HUES48 (cell line): Measurements from ENCODE around the gene SEPTIN5.
"Not testable (repeated sequence)": the region's sequence is repeated elsewhere in the genome, so short reads cannot be mapped to it uniquely, and the experiment has no call there.

Experiments used
- H3K27ac ChIP-seq: one replicate; pipeline ENCODE4 v1.7.0; 2013; ENCODE audit warnings: low read depth, low read length, inconsistent platforms
- H3K27me3 ChIP-seq: 2 replicates; pipeline ENCODE4 v1.6.1; 2013; ENCODE audit warnings: mild to moderate bottlenecking, low read length; ENCODE audit not compliant: control insufficient read depth, insufficient read depth
- H3K36me3 ChIP-seq: 2 replicates; pipeline ENCODE4 v1.6.1; 2013; ENCODE audit warnings: low read length; ENCODE audit not compliant: control insufficient read depth, insufficient read depth
- H3K4me1 ChIP-seq: 2 replicates; pipeline ENCODE4 v1.6.1; 2013; ENCODE audit warnings: mild to moderate bottlenecking, low read length; ENCODE audit not compliant: control insufficient read depth, insufficient read depth
- H3K4me3 ChIP-seq: 2 replicates; pipeline ENCODE4 v1.5.1; 2013; ENCODE audit warnings: mild to moderate bottlenecking, low read depth, low read length
- H3K9ac ChIP-seq: 2 replicates; pipeline ENCODE4 v1.6.1; 2013; ENCODE audit warnings: mild to moderate bottlenecking, low read depth, low read length, moderate library complexity
- H3K9me3 ChIP-seq: 2 replicates; pipeline ENCODE4 v1.6.1; 2013; ENCODE audit warnings: low read length; ENCODE audit not compliant: control insufficient read depth, insufficient read depth

The SEPTIN5 gene

DNA sequence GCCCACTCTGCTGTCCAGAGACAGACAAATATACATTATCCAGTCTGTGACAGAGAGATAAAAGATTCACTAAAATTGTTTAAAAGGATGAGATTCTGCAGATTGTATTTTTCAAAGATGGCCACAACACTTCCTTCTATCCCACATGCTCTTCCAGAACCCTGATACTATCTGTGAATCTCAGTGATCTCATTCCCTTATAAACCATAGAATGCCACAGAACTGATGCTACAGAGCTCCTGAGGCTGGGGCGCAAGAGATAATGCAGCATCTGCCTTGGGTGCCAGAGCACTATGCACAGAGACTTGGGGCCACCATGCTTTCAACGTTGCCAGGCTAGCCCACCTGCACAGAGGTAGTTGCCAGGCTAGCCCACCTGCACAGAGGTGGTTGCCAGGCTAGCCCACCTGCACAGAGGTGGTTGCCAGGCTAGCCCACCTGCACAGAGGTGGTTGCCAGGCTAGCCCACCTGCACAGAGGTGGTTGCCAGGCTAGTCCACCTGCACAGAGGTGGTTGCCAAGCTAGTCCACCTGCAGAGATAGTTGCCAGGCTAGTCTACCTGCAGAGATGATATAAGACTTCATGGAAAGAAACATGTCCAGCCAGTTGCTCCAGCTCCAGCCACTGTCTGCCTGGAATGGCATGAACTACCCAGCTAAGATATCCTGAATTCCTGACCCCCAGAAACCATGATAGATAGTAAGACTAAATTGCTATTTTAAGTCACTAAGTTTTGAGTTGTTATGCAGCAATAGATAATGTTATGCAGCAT is 17.6 kb upstream of the SEPTIN5 start:
- Histone ChIP-seq H3K27ac (no peak overlapping the region), H3K4me3 (no peak overlapping the region), H3K27me3 (no peaks in the 10 kb centered on the region), H3K9ac (no peak overlapping the region), H3K9me3 (no peaks in the 10 kb centered on the region), H3K4me1 (peaks cover 6% of the 10 kb centered on the region; the same call in 1 of the 2 replicates), H3K36me3 (no peaks in the 10 kb centered on the region)

DNA sequence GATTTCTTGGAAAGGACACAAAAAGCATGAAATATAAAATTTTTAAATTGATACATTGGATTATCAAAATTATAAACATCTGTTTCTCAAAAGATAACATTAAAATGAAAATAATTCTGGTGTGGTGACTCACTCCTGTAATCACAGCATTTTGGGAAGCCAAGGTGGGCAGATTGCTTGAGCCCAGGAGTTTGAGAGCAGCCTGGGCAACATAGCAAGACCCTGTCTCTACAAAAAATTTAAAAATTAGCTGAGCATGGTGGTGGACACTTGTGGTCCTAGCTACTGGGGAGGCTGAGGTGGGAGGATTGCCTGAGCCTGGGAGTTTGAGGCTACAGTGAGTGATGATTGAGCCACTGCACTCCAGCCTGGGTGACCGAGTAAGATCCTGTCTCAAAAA is 16.4 kb upstream of the SEPTIN5 start:
- H3K27ac ChIP-seq, H3K36me3 ChIP-seq, H3K27me3 ChIP-seq, H3K4me3 ChIP-seq, H3K9me3 ChIP-seq, H3K4me1 ChIP-seq, H3K9ac ChIP-seq: not testable (repeated sequence)

DNA sequence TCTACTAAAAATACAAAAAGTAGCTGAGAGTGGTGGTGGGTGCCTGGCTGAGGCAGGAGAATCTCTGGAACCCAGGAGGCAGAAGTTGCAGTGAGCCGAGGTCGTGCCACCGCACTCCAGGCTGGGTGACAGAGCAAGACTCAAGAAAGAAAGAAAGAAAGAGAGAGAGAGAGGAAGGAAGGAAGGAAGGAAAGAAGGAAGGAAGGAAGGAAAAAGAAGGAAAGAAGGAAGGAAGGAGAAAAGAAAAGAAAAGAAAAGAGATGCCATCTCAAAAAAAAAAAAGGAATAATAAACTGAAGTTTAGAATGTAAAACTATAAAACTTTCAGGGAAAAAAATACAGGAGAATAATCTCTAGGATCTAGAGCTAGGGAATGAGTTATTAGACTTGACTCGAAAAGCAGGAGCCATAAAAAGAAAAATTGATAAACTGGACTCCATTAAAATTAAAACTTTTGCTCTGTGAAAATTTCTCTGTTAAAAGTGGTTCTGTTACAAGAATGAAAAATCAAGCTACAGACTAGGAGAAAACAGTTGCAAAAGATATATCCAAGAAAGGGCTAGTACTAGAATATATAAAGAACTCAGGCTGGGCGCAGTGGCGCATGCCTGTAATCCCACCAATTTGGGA is 13.4 kb upstream of the SEPTIN5 start:
- no peak overlapping the region for H3K9ac ChIP-seq
- no peak overlapping the region for H3K4me3 ChIP-seq
- H3K9me3 ChIP-seq = no peaks in the 10 kb centered on the region
- no peaks in the 10 kb centered on the region for H3K27me3 ChIP-seq
- no peaks in the 10 kb centered on the region for H3K36me3 ChIP-seq
- H3K4me1 ChIP-seq = peaks cover 18% of the 10 kb centered on the region
- H3K27ac ChIP-seq = no peak overlapping the region

DNA sequence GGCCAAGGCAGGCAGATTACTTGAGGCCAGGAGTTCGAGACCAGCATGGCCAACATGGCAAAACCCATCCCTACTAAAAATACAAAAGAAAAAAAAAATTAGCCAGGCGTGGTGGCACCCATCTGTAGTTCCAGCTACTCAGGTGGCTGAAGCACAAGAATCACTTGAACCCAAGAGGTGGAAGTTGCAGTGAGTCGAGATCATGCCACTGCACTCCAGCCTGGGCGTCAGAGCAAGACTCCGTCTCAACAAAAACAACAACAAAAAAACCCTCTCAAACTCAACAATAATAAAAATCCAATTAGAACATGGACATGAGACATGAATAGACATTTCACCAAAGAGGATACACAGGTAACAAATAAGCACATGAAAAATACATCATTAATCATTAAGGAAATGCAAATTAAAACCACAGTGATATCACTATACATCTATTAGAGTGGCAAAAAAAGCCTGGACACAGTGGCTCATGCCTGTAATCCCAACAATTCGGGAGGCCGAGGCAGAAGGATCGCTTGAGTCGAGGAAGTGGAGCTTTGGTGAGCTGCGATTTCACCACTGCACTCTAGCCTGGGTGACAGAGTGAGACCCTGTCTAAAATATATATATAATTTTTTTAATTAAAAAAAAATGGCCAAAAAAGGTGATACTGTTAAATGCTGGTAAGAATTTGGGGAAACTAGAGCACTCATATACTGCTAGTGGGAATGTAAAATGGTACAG is 12.7 kb upstream of the SEPTIN5 start:
- Histone ChIP-seq H3K4me1 (peaks cover 18% of the 10 kb centered on the region), H3K9me3 (no peaks in the 10 kb centered on the region), H3K4me3 (no peak overlapping the region), H3K36me3 (no peaks in the 10 kb centered on the region), H3K27ac (no peak overlapping the region), H3K9ac (no peak overlapping the region), H3K27me3 (peaks cover 3% of the 10 kb centered on the region; the same call in 1 of the 2 replicates)

DNA sequence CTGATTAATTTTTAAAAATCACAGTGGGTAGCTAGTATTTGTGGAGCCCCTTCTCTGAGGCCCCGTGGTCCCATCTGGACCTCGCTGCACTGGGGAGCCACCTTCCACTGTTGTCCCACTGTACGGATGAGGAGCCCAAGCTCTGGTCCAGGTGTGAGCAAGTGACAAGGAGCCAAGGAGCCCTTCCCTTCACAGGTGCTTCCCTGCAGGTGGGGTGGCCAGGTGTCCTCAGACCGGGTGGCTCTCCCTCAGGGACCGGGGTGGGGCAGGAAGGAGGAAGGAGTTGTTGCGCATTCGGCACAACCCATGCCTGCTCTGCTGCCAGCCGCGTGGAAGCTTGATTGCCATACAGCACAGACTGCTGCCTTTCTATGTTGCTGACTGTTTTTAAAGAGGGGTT is 10.4 kb upstream of the SEPTIN5 start:
- Histone ChIP-seq H3K27ac (no peak overlapping the region), H3K36me3 (no peaks in the 10 kb centered on the region), H3K4me3 (no peak overlapping the region), H3K9ac (no peak overlapping the region), H3K27me3 (peaks cover 19% of the 10 kb centered on the region), H3K4me1 (peaks cover 18% of the 10 kb centered on the region), H3K9me3 (no peaks in the 10 kb centered on the region)

DNA sequence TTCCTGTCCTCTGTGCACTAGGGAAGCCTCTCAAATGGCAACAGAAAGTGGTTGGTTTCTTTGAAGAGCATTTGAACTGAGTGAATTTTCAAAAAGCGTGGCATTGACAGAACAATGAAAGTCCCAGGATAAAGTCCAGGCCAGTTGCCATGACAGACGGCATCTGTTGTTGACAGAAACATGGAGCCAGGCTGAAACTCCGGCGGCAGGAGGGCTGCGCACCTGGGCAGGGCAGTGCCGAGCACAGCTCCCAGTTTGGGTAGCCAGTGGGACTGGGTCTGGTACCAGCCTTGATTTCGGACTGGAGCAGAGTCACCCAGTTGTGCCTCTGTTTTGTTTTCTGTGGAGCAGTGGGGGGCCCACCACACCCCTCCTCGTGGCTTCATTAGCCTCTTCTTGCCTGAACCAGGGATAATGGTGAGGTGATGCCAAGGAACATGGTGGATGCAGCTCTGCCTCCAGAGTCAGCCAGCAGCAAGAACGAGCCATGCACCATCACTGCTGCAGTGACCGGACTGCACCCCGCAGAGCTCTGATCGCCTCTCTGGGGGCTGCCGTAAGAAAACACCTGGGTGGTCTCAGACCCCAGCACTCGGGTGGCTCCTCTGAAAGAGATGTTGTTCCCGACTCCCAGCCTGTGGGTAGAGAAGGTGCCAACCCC is 9.8 kb upstream of the SEPTIN5 start:
- Histone ChIP-seq H3K9ac (no peak overlapping the region), H3K4me1 (peaks cover 18% of the 10 kb centered on the region), H3K9me3 (no peaks in the 10 kb centered on the region), H3K4me3 (no peak overlapping the region), H3K36me3 (no peaks in the 10 kb centered on the region), H3K27me3 (peaks cover 21% of the 10 kb centered on the region), H3K27ac (no peak overlapping the region)

DNA sequence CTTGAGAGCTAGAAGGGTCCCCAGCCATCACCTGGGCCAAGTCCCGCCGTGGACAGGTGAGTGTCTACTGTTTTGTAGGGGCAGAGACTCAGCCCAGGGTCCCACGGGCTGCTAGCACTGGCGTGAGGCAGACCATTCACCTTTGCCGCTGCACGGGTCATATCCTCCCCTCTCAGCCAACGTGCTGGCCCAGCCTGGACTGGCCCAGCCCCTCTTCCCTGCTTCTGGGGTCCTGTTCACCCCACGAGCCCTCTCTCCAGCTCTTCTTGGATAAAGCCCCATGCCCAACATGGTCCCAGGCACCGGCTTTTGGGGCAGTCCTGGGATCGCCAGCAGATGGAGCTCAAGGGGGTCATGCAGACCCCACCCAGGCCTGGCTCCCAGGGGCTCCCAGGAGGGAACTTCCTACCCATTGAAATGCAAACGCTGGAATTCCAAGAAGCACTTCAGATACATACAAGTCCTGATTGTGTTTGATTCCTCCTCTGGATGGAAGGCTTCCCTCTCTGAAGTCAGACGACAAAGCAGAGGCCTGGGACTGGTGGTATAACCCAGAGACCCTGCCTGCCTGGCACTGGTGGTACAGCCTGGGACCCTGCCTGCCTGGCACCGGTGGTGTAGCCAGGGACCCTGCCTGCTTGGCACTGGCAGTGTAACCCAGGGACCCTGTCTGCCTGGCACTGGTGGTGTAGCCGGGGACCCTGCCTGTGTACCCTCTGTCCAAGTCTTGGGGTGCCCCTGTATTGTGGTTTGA is 8.9 kb upstream of the SEPTIN5 start:
- Histone ChIP-seq H3K27ac (peak overlapping the region; percentile 93), H3K9me3 (no peaks in the 10 kb centered on the region), H3K4me3 (no peak overlapping the region), H3K36me3 (no peaks in the 10 kb centered on the region), H3K4me1 (peaks cover 18% of the 10 kb centered on the region), H3K27me3 (peaks cover 21% of the 10 kb centered on the region), H3K9ac (peak overlapping the region; percentile 44)

DNA sequence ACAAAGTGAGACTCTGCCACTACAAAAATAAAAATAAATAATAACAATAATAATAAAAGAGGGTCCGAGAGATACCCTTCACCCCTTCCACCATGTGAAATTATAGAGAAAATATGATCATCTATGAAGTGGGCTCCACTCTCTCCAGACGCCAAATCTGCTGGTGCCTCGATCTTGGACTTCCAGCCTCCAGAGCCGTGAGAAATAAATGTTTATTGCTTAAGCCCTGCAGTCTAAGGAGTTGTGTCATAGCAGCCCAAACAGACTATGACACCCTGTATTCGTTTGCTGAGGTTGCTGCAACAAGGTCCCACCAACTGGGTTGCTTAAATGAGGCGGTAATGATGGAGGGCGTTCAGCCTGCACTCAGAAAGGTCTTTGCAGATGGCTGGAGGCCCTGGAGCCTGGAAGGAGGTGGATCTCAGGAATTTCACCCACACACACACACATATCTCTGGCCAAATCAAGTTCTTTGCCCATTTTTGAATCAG is 7.6 kb upstream of the SEPTIN5 start:
- no peak overlapping the region for H3K27ac ChIP-seq
- no peaks in the 10 kb centered on the region for H3K9me3 ChIP-seq
- no peaks in the 10 kb centered on the region for H3K36me3 ChIP-seq
- H3K4me1 ChIP-seq = peaks cover 18% of the 10 kb centered on the region
- H3K9ac ChIP-seq = no peak overlapping the region
- H3K27me3 ChIP-seq = peaks cover 22% of the 10 kb centered on the region
- H3K4me3 ChIP-seq = no peak overlapping the region

DNA sequence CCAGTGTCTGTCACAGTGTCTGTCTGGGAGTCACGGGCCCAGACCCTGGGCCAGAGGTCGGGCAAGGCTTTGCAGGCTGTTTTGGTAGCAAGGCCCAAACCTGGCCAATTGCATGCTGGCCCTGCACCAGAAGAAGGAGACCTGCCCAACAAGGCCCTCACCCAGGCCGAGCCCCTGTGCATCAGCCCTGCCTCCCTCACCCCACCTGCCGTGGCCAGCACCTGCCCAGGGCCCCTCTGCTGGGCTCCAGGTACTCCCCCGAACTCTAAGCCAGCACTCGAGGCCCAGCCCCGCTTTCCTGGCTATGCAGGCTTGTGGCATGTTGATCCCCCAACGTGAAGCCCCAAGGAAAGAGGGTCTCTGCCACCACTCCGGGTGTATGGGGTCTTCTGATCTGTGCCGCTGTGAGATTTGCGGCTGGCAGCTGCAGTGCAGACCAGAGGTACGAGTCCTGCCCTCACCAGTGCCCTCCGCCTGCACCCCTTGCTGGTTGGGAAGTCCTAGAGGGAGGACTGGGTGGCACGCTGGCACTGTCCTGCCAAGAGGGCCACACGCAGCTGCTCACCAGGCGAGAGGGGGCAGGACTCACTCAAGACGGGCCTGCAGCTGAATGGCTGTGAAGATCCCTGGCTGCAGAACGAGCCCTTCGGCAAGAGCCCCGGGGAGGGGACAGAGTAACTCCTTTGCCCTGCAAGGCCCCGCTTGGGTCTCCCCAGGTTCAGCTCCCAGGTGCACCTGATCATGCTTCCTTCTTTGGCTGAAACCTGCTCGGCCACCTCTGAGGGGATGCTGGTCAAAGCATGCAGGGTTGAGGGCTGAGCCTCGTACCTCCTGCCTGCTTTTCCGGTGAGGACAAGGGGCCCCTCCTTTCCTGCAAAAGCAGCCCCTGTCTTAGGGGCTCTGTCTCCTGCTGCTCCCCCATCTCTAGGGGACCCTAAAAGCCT is 6.7 kb upstream of the SEPTIN5 start:
- no peak overlapping the region for H3K27ac ChIP-seq
- H3K4me3 ChIP-seq = no peak overlapping the region
- H3K4me1 ChIP-seq = peaks cover 18% of the 10 kb centered on the region
- H3K36me3 ChIP-seq = no peaks in the 10 kb centered on the region
- no peak overlapping the region for H3K9ac ChIP-seq
- H3K27me3 ChIP-seq = peaks cover 29% of the 10 kb centered on the region
- H3K9me3 ChIP-seq = no peaks in the 10 kb centered on the region
